ENCODE results near the gene AQP2. TPM values are rescaled to one million over a fixed set of nuclear protein-coding genes. Genes with fewer than 3 reads are reported as not detected.

The AQP2 gene
- total RNA-seq, 2 donors from 2014 or later = not detected

DNA sequence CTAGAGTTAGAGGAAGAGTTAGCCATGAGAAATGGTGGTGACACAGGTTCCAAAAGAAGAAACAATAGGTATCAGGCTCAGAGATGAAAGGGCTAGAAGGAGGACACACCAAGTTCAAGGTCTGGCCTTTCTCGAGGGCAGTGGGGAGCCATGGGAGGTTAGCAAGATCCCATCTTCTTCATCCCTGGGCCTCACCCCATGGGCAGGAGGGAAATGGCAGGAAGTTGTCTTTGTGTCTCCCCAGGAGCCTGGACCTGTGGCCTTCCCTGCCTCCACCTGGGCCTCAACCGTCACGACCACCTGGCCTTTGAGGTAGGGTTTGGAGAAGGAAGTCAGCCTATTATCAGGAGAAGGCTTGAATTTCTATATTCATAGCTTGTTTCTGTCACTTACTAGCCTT is 5.8 kb upstream of the AQP2 start:
- no peak for DNase-seq
- no peak for TF ChIP-seq CTCF (conservative IDR thresholded peaks at IDR 0.05)
- peaks cover 17% of the 10 kb centered on the region for H3K4me1 Mint-ChIP-seq
- H3K27me3 Mint-ChIP-seq (ENCODE audit: insufficient read depth) = peaks cover 90% of the 10 kb centered on the region
- Histone ChIP-seq H3K27me3 (ENCODE audit: control insufficient read depth, insufficient read depth, low read length, poor library complexity, severe bottlenecking) (peaks cover 64% of the 10 kb centered on the region), H3K36me3 (ENCODE audit: control insufficient read depth, insufficient read depth, low read length) (no peaks in the 10 kb centered on the region), H3K4me3 (ENCODE audit: low read length) (no peak overlapping the region), H3K27ac (ENCODE audit: low read depth, low read length) (no peak overlapping the region), H3K4me1 (ENCODE audit: control insufficient read depth, insufficient read depth, low read length) (peaks cover under 1% of the 10 kb centered on the region), H3K9ac (ENCODE audit: extremely low read depth, low read length, poor library complexity, severe bottlenecking) (no peak overlapping the region), H3K9me3 (ENCODE audit: control insufficient read depth, low read length) (no peaks in the 10 kb centered on the region)
- no peaks in the 10 kb centered on the region for H3K9me3 Mint-ChIP-seq
- H3K36me3 Mint-ChIP-seq (ENCODE audit: low read depth) = no peaks in the 10 kb centered on the region
- H3K27ac Mint-ChIP-seq = no peak overlapping the region
- H3K4me3 Mint-ChIP-seq = no peak overlapping the region
- 93 to 100% methylated on average over 1 to 3 of the region's 3 CpGs for WGBS, 2 experiments (ENCODE audit: insufficient coverage in 1 of 2, insufficient read length in 1 of 2)

DNA sequence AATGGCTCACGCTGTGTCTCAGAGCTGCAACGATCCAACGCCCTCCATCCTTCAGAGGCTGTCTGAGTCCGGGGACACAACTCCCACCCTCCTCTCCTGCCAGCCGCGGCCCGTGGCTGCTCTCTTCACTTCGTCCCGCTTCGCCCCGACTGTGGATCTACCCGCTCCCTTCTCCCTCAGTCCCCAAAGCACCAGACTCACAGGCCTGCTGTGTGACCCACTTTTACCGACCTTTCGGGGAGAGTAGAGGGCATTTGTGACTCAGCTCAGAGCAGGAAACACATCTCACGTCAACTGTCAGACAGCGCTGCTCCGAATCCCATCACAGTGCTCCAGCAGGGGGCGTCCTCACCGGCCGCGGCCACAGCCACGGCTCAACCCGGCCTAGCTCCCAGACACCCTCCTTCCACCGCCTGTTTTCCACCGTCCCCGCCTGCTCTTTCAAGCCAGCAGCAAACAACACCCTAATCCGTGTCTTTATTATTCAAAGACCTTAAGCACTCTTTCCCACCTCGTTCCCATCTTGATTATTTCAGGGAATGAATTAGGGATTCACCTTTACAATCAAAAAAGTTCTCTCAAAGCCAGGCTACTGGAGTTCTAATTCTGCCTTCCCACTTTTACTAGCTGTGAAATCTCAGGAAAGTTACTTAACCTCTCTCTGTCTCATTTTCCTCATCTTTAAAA is 5.0 kb upstream of the AQP2 start:
- Mint-ChIP-seq H3K9me3 (no peaks in the 10 kb centered on the region), H3K4me1 (peaks cover 17% of the 10 kb centered on the region)
- no peak overlapping the region for H3K27ac ChIP-seq (ENCODE audit: low read depth, low read length)

DNA sequence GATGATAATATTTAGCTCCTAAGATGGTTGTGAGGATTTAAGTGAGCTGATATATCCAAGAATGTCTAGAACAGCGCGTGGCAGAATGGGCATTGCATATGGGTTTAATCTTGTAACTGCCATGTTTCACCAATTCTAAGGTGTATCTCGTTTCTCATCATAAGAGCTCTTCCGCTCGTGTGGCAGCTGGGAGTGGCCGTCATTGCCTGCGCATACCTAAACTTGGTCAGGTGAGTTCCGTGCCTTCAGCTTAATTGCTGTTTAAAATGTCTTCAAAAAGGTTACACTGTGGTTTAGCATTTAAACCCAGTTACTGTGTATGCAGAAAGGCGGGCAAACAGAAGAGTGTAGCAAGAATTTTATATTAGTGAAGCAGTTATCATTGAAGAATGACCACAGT is 4.5 kb upstream of the AQP2 start:
- H3K27me3 ChIP-seq (ENCODE audit: control insufficient read depth, insufficient read depth, low read length, poor library complexity, severe bottlenecking) = peaks cover 66% of the 10 kb centered on the region
- H3K27ac Mint-ChIP-seq = no peak overlapping the region
- H3K4me3 ChIP-seq (ENCODE audit: low read length) = no peak overlapping the region
- H3K9me3 ChIP-seq (ENCODE audit: control insufficient read depth, low read length) = no peaks in the 10 kb centered on the region
- H3K9ac ChIP-seq (ENCODE audit: extremely low read depth, low read length, poor library complexity, severe bottlenecking) = no peak overlapping the region
- no peaks in the 10 kb centered on the region for H3K36me3 Mint-ChIP-seq (ENCODE audit: low read depth)
- DNase-seq = peak; percentile 70
- no peak for TF ChIP-seq CTCF (conservative IDR thresholded peaks at IDR 0.05)
- no peak overlapping the region for H3K27ac ChIP-seq (ENCODE audit: low read depth, low read length)
- peaks cover 17% of the 10 kb centered on the region for H3K4me1 Mint-ChIP-seq
- H3K36me3 ChIP-seq (ENCODE audit: control insufficient read depth, insufficient read depth, low read length) = no peaks in the 10 kb centered on the region
- 69 to 90% methylated on average over 9 of the region's 9 CpGs for WGBS, 2 experiments (ENCODE audit: insufficient coverage in 1 of 2, insufficient read length in 1 of 2)
- H3K4me1 ChIP-seq (ENCODE audit: control insufficient read depth, insufficient read depth, low read length) = no peaks in the 10 kb centered on the region
- no peaks in the 10 kb centered on the region for H3K9me3 Mint-ChIP-seq
- H3K4me3 Mint-ChIP-seq = no peak overlapping the region
- peaks cover 97% of the 10 kb centered on the region for H3K27me3 Mint-ChIP-seq (ENCODE audit: insufficient read depth)

More for the DNA sequence above, 5.0 kb upstream of the AQP2 start:
- 13 to 21% methylated on average over 11 to 28 of the region's 28 CpGs for WGBS, 2 experiments (ENCODE audit: insufficient coverage in 1 of 2, insufficient read length in 1 of 2)
- H3K27ac Mint-ChIP-seq = no peak overlapping the region
- Histone ChIP-seq H3K4me3 (ENCODE audit: low read length) (peak overlapping the region; percentile 70), H3K9ac (ENCODE audit: extremely low read depth, low read length, poor library complexity, severe bottlenecking) (no peak overlapping the region), H3K27me3 (ENCODE audit: control insufficient read depth, insufficient read depth, low read length, poor library complexity, severe bottlenecking) (peaks cover 66% of the 10 kb centered on the region), H3K4me1 (ENCODE audit: control insufficient read depth, insufficient read depth, low read length) (no peaks in the 10 kb centered on the region), H3K36me3 (ENCODE audit: control insufficient read depth, insufficient read depth, low read length) (no peaks in the 10 kb centered on the region), H3K9me3 (ENCODE audit: control insufficient read depth, low read length) (no peaks in the 10 kb centered on the region)
- H3K27me3 Mint-ChIP-seq (ENCODE audit: insufficient read depth) = peaks cover 96% of the 10 kb centered on the region
- TF ChIP-seq CTCF (conservative IDR thresholded peaks at IDR 0.05) = peak; percentile 97
- DNase-seq = peak; percentile 99
- peak overlapping the region; percentile 42 for H3K4me3 Mint-ChIP-seq
- H3K36me3 Mint-ChIP-seq (ENCODE audit: low read depth) = no peaks in the 10 kb centered on the region
